ENCODE results near the gene FOXR1.
"Not testable (repeated sequence)": the region's sequence is repeated elsewhere in the genome, so short reads cannot be mapped to it uniquely, and the experiment has no call there.

The FOXR1 gene

GRCh38 chr11:118958577-118958976 lies 13.0 kb upstream of the FOXR1 start:
- H4K20me1 ChIP-seq (ENCODE audit: control insufficient read depth, insufficient read depth, low read depth, low read length) = no peaks in the 10 kb centered on the region
- H3F3A ChIP-seq (ENCODE audit: control insufficient read depth, insufficient read depth) = no peaks in the 10 kb centered on the region
- H3K9me3 ChIP-seq (ENCODE audit: control insufficient read depth, insufficient read depth, low read length) = no peaks in the 10 kb centered on the region
- no peak overlapping the region for H3K27ac ChIP-seq (ENCODE audit: low read depth, low read length)
- H3K9me2 ChIP-seq (replicated peaks; ENCODE audit: control insufficient read depth, low read length) = no peaks in the 10 kb centered on the region
- H3K4me1 ChIP-seq (ENCODE audit: control insufficient read depth, low read length) = no peaks in the 10 kb centered on the region
- no peak overlapping the region for H3K4me2 ChIP-seq (ENCODE audit: low read length)
- no peak overlapping the region for H3K4me3 ChIP-seq (ENCODE audit: low read length)
- H3K79me2 ChIP-seq (ENCODE audit: control insufficient read depth, low read length) = no peaks in the 10 kb centered on the region
- peaks cover 15% of the 10 kb centered on the region; the same call in 1 of the 2 replicates for H3K27me3 ChIP-seq (ENCODE audit: control insufficient read depth, low read length)
- no peaks in the 10 kb centered on the region for H3K36me3 ChIP-seq (ENCODE audit: control insufficient read depth, low read length)
- no peak for TF ChIP-seq CTCF (IDR thresholded peaks at IDR 0.05; ENCODE audit: low read depth, low read length, poor library complexity, severe bottlenecking)
- TF ChIP-seq EZH2phosphoT487 (IDR thresholded peaks at IDR 0.05; ENCODE audit: borderline replicate concordance, low read length) = no peak

GRCh38 chr11:118961189-118961588 lies 10.4 kb upstream of the FOXR1 start:
- Histone ChIP-seq H3K9me3 (ENCODE audit: control insufficient read depth, insufficient read depth, low read length) (no peaks in the 10 kb centered on the region), H3K27ac (ENCODE audit: low read depth, low read length) (no peak overlapping the region), H3K27me3 (ENCODE audit: control insufficient read depth, low read length) (0 out of 2 replicates have a peak, but pooled peaks cover 3% of the 10 kb centered on the region), H3K4me2 (ENCODE audit: low read length) (no peak overlapping the region), H3K36me3 (ENCODE audit: control insufficient read depth, low read length) (no peaks in the 10 kb centered on the region), H3K79me2 (ENCODE audit: control insufficient read depth, low read length) (no peaks in the 10 kb centered on the region), H4K20me1 (ENCODE audit: control insufficient read depth, insufficient read depth, low read depth, low read length) (no peaks in the 10 kb centered on the region), H3K9me2 (replicated peaks; ENCODE audit: control insufficient read depth, low read length) (no peaks in the 10 kb centered on the region), H3K4me1 (ENCODE audit: control insufficient read depth, low read length) (peaks cover 9% of the 10 kb centered on the region), H3F3A (ENCODE audit: control insufficient read depth, insufficient read depth) (no peaks in the 10 kb centered on the region), H3K4me3 (ENCODE audit: low read length) (no peak overlapping the region)
- no peak for TF ChIP-seq CTCF (IDR thresholded peaks at IDR 0.05; ENCODE audit: low read depth, low read length, poor library complexity, severe bottlenecking)
- no peak for TF ChIP-seq EZH2phosphoT487 (IDR thresholded peaks at IDR 0.05; ENCODE audit: borderline replicate concordance, low read length)

GRCh38 chr11:118961591-118961990 lies 10.0 kb upstream of the FOXR1 start:
- Histone ChIP-seq H4K20me1 (ENCODE audit: control insufficient read depth, insufficient read depth, low read depth, low read length) (no peaks in the 10 kb centered on the region), H3F3A (ENCODE audit: control insufficient read depth, insufficient read depth) (no peaks in the 10 kb centered on the region), H3K36me3 (ENCODE audit: control insufficient read depth, low read length) (no peaks in the 10 kb centered on the region), H3K79me2 (ENCODE audit: control insufficient read depth, low read length) (no peaks in the 10 kb centered on the region), H3K9me2 (replicated peaks; ENCODE audit: control insufficient read depth, low read length) (no peaks in the 10 kb centered on the region), H3K4me2 (ENCODE audit: low read length) (no peak overlapping the region), H3K27ac (ENCODE audit: low read depth, low read length) (no peak overlapping the region), H3K4me1 (ENCODE audit: control insufficient read depth, low read length) (peaks cover 9% of the 10 kb centered on the region), H3K9me3 (ENCODE audit: control insufficient read depth, insufficient read depth, low read length) (no peaks in the 10 kb centered on the region), H3K4me3 (ENCODE audit: low read length) (no peak overlapping the region), H3K27me3 (ENCODE audit: control insufficient read depth, low read length) (0 out of 2 replicates have a peak, but pooled peaks cover 3% of the 10 kb centered on the region)
- TF ChIP-seq EZH2phosphoT487 (IDR thresholded peaks at IDR 0.05; ENCODE audit: borderline replicate concordance, low read length) = no peak
- TF ChIP-seq CTCF (IDR thresholded peaks at IDR 0.05; ENCODE audit: low read depth, low read length, poor library complexity, severe bottlenecking) = no peak

GRCh38 chr11:118969508-118969907 lies 2.1 kb upstream of the FOXR1 start:
- H3K9me2 ChIP-seq (replicated peaks; ENCODE audit: control insufficient read depth, low read length); H3F3A ChIP-seq (ENCODE audit: control insufficient read depth, insufficient read depth); H3K79me2 ChIP-seq (ENCODE audit: control insufficient read depth, low read length); H3K4me1 ChIP-seq (ENCODE audit: control insufficient read depth, low read length); H3K4me3 ChIP-seq (ENCODE audit: low read length); H3K36me3 ChIP-seq (ENCODE audit: control insufficient read depth, low read length); H3K9me3 ChIP-seq (ENCODE audit: control insufficient read depth, insufficient read depth, low read length); H3K4me2 ChIP-seq (ENCODE audit: low read length); H4K20me1 ChIP-seq (ENCODE audit: control insufficient read depth, insufficient read depth, low read depth, low read length); H3K27ac ChIP-seq (ENCODE audit: low read depth, low read length): not testable (repeated sequence)
- peaks cover 11% of the 10 kb centered on the region for H3K27me3 ChIP-seq (ENCODE audit: control insufficient read depth, low read length)
